Smooth muscle cell of the coronary artery (primary cell): Measurements from ENCODE around the gene CYLC2. TPM values are rescaled to one million over a fixed set of nuclear protein-coding genes. Genes with fewer than 3 reads are reported as not detected.

Source experiments
- total RNA-seq: library from RNA; depleted of rRNA; stranded (reverse); fragments of >200 nt; gene quantifications from 2 replicates; pipeline ENCODE4 v1.2.3, GENCODE V29; 2014; ENCODE audit warnings: low replicate concordance

CYLC2 gene
- not detected in 2 replicates for total RNA-seq

GRCh38 chr9:102995033-102995432 is at the start of gene CYLC2:
Gene CYLC2, plus strand, starts transcription at chr9:102995333. Its CDS starts 48 bp downstream, at chr9:102995381.

